ENCODE measurements around the gene RTN4R.

RTN4R gene

DNA sequence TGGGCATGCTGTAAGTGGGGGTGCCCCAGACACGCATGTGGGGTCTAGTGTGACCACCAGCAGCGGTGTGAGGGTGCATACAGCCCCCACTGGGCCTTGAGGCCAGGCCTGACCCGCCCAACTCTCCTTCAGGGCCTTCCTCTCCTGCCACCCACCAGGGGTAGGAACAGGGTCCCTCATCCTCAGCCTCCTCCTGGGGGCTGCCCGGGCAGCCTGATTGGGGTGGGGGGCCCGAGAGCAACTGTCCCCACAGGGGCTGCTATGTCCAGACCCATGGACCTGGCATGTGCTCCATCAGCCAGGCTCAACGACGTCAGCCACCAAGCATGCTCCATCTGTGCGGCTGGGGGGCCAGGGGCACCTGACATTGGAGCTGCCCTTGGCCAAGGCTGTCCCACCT, 27.2 kb downstream of the RTN4R start:
- no peak overlapping the region for H3K4me2 ChIP-seq (ENCODE audit: low read depth, low read length, poor library complexity, severe bottlenecking)
- H3K4me1 ChIP-seq (ENCODE audit: insufficient read depth, low read length, poor library complexity, severe bottlenecking), result peaks cover 44% of the 10 kb centered on the region
- H4K20me1 ChIP-seq (ENCODE audit: insufficient read depth, low read length, poor library complexity, severe bottlenecking), result no peaks in the 10 kb centered on the region
- H3K9ac ChIP-seq (ENCODE audit: low read depth, low read length, poor library complexity, severe bottlenecking), result no peak overlapping the region
- H3K4me3 ChIP-seq (ENCODE audit: low read length, poor library complexity, severe bottlenecking), result no peak overlapping the region
- H3K9me3 ChIP-seq (ENCODE audit: insufficient read depth, low read depth, low read length), result no peaks in the 10 kb centered on the region
- peaks cover 31% of the 10 kb centered on the region; the same call in 1 of the 2 replicates for H3K79me2 ChIP-seq (ENCODE audit: insufficient read depth, low read length)
- no peaks in the 10 kb centered on the region; the same call in 1 of the 2 replicates for H3F3A ChIP-seq (ENCODE audit: low read depth)
- peaks cover 17% of the 10 kb centered on the region; the same call in 1 of the 2 replicates for H3K36me3 ChIP-seq (ENCODE audit: insufficient read depth, low read length)
- H2AFZ ChIP-seq (ENCODE audit: low read length), result no peak overlapping the region
- H3K9me2 ChIP-seq (replicated peaks; ENCODE audit: low read depth, low read length), result no peaks in the 10 kb centered on the region
- H3K27me3 ChIP-seq (ENCODE audit: insufficient read depth, low read length, poor library complexity, severe bottlenecking), result no peaks in the 10 kb centered on the region
- TF ChIP-seq EZH2phosphoT487 (IDR thresholded peaks at IDR 0.05; ENCODE audit: borderline replicate concordance), result no peak
- TF ChIP-seq, protein P1, sequence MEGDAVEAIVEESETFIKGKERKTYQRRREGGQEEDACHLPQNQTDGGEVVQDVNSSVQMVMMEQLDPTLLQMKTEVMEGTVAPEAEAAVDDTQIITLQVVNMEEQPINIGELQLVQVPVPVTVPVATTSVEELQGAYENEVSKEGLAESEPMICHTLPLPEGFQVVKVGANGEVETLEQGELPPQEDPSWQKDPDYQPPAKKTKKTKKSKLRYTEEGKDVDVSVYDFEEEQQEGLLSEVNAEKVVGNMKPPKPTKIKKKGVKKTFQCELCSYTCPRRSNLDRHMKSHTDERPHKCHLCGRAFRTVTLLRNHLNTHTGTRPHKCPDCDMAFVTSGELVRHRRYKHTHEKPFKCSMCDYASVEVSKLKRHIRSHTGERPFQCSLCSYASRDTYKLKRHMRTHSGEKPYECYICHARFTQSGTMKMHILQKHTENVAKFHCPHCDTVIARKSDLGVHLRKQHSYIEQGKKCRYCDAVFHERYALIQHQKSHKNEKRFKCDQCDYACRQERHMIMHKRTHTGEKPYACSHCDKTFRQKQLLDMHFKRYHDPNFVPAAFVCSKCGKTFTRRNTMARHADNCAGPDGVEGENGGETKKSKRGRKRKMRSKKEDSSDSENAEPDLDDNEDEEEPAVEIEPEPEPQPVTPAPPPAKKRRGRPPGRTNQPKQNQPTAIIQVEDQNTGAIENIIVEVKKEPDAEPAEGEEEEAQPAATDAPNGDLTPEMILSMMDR (conservative IDR thresholded peaks at IDR 0.05; ENCODE audit: low read length), result no peak

DNA sequence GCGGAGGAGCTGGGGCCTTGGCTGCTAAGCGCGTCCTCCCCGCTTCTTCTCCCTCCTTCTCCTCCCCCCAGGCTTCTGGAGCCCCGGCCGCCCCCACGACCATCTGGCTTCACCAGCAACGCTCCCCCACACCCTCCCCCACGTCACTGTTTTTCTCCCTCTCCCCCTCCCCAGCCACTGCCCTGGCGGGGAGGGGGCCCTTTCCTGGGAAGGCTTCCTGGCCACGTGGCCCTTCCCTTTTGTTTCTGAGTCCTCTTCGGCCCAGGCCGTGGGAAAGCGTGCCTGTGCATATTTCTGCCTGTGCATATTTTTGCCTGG, 27.7 kb downstream of the RTN4R start:
- Histone ChIP-seq H4K20me1 (ENCODE audit: insufficient read depth, low read length, poor library complexity, severe bottlenecking) (no peaks in the 10 kb centered on the region), H3K9me3 (ENCODE audit: insufficient read depth, low read depth, low read length) (no peaks in the 10 kb centered on the region), H3K36me3 (ENCODE audit: insufficient read depth, low read length) (peaks cover 17% of the 10 kb centered on the region; the same call in 1 of the 2 replicates), H3K9me2 (replicated peaks; ENCODE audit: low read depth, low read length) (no peaks in the 10 kb centered on the region), H3K4me2 (ENCODE audit: low read depth, low read length, poor library complexity, severe bottlenecking) (no peak overlapping the region), H3K4me3 (ENCODE audit: low read length, poor library complexity, severe bottlenecking) (no peak overlapping the region), H2AFZ (ENCODE audit: low read length) (no peak overlapping the region), H3F3A (ENCODE audit: low read depth) (no peaks in the 10 kb centered on the region; the same call in 1 of the 2 replicates), H3K4me1 (ENCODE audit: insufficient read depth, low read length, poor library complexity, severe bottlenecking) (peaks cover 39% of the 10 kb centered on the region), H3K9ac (ENCODE audit: low read depth, low read length, poor library complexity, severe bottlenecking) (no peak overlapping the region), H3K27me3 (ENCODE audit: insufficient read depth, low read length, poor library complexity, severe bottlenecking) (no peaks in the 10 kb centered on the region), H3K79me2 (ENCODE audit: insufficient read depth, low read length) (peaks cover 27% of the 10 kb centered on the region; the same call in 1 of the 2 replicates)
- TF ChIP-seq, protein P1 (conservative IDR thresholded peaks at IDR 0.05; ENCODE audit: low read length), result no peak
- no peak for TF ChIP-seq EZH2phosphoT487 (IDR thresholded peaks at IDR 0.05; ENCODE audit: borderline replicate concordance)

DNA sequence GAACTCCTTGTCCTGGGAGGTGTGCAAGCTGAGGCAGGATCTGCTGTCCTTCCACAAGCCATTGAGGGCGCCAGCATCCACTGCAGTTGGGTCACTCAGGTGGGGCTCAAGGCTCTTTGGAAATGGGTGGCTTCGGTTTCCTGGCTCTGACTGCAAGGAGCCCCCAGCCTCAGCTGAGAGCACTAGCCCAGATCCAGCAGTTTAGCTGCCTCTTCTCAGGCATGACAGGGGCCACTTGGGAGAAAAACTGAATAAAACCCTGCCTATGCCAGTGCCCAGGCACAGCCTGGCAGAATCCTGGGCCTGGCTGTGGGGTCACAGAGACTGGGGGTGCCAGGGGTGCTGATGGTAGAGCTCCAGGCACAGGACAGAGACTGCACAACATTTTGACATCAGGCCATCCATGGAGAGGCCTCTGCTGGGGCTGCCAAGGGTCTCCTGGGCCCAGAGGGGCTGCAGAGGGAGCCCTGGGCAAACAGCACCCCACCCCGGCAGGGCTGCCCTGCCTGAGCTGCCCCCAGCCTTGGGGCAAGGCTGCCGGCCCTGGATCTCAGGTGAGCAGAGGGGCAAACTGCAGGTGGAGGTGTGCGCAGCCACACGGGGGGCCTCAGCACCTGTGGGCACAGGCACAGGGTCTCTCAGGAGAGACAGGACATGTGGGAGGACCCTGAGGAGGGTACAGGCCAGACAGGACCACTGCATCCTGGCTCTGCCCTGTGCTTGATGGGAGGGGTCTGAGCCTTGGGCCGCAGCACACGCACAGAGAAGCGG, 28.3 kb downstream of the RTN4R start:
- Histone ChIP-seq H3K79me2 (ENCODE audit: insufficient read depth, low read length) (peaks cover 26% of the 10 kb centered on the region; the same call in 1 of the 2 replicates), H3K4me3 (ENCODE audit: low read length, poor library complexity, severe bottlenecking) (no peak overlapping the region), H3K4me2 (ENCODE audit: low read depth, low read length, poor library complexity, severe bottlenecking) (no peak overlapping the region), H3F3A (ENCODE audit: low read depth) (no peaks in the 10 kb centered on the region; the same call in 1 of the 2 replicates), H3K4me1 (ENCODE audit: insufficient read depth, low read length, poor library complexity, severe bottlenecking) (peaks cover 33% of the 10 kb centered on the region), H4K20me1 (ENCODE audit: insufficient read depth, low read length, poor library complexity, severe bottlenecking) (no peaks in the 10 kb centered on the region), H3K9me2 (replicated peaks; ENCODE audit: low read depth, low read length) (no peaks in the 10 kb centered on the region), H3K36me3 (ENCODE audit: insufficient read depth, low read length) (peaks cover 17% of the 10 kb centered on the region; the same call in 1 of the 2 replicates), H2AFZ (ENCODE audit: low read length) (no peak overlapping the region), H3K9me3 (ENCODE audit: insufficient read depth, low read depth, low read length) (no peaks in the 10 kb centered on the region), H3K9ac (ENCODE audit: low read depth, low read length, poor library complexity, severe bottlenecking) (peak overlapping the region; percentile 84), H3K27me3 (ENCODE audit: insufficient read depth, low read length, poor library complexity, severe bottlenecking) (no peaks in the 10 kb centered on the region)
- TF ChIP-seq, protein P1 (conservative IDR thresholded peaks at IDR 0.05; ENCODE audit: low read length), result no peak
- no peak for TF ChIP-seq EZH2phosphoT487 (IDR thresholded peaks at IDR 0.05; ENCODE audit: borderline replicate concordance)

Data from Loucy (cell line).